ENCODE results near the gene ARL15. TPM values are rescaled to one million over a fixed set of nuclear protein-coding genes. Genes with fewer than 3 reads are reported as not detected.
A peak's percentile ranks its signal among the peaks of the same experiment; 100 is the strongest.

Gene ARL15
- total RNA-seq, 4 donors from 2014 or later: 13.0 to 52.7 (median 17.1) TPM

DNA sequence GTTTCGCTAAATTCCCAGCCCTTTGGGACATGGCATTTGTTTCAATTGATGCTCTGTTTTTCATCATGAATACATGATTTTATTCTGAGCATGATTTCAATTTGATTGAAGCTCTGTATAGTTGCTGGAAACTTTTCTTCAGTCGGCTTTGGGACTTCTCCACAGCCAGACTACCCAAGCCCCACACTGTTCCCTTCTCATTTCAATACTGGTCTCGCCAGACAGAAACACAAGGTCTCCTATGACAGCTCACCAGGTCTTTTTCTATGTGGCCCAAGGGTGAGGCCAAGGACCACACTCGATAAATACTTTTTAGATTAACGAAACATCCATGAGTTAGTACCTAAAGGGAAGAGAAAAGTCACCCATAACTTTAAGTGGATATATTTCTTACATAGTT is 132.2 kb downstream of the ARL15 start:
- Histone ChIP-seq H3K27ac (peak overlapping the region in 2 of 4 donors; percentile 51 to 71), H3K4me1 (peaks cover 0 to 41% (median 11%) of the 10 kb centered on the region in 4 donors), H3K27me3 (no peaks in the 10 kb centered on the region), H3K4me3 (peak overlapping the region in 1 of 4 donors; percentile 2), H3K36me3 (no peaks in the 10 kb centered on the region), H3K9me3 (no peaks in the 10 kb centered on the region)
- 50 to 62% methylated on average over 5 of the region's 5 CpGs for WGBS, 2 donors
- no peak for TF ChIP-seq POLR2A (IDR thresholded peaks at IDR 0.05)
- TF ChIP-seq EP300 (IDR thresholded peaks at IDR 0.05): no peak
- TF ChIP-seq, protein P1, sequence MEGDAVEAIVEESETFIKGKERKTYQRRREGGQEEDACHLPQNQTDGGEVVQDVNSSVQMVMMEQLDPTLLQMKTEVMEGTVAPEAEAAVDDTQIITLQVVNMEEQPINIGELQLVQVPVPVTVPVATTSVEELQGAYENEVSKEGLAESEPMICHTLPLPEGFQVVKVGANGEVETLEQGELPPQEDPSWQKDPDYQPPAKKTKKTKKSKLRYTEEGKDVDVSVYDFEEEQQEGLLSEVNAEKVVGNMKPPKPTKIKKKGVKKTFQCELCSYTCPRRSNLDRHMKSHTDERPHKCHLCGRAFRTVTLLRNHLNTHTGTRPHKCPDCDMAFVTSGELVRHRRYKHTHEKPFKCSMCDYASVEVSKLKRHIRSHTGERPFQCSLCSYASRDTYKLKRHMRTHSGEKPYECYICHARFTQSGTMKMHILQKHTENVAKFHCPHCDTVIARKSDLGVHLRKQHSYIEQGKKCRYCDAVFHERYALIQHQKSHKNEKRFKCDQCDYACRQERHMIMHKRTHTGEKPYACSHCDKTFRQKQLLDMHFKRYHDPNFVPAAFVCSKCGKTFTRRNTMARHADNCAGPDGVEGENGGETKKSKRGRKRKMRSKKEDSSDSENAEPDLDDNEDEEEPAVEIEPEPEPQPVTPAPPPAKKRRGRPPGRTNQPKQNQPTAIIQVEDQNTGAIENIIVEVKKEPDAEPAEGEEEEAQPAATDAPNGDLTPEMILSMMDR (IDR thresholded peaks at IDR 0.05): no peak
- no peak for DNase-seq (ENCODE audit: low spot score in 2 of 2)

DNA sequence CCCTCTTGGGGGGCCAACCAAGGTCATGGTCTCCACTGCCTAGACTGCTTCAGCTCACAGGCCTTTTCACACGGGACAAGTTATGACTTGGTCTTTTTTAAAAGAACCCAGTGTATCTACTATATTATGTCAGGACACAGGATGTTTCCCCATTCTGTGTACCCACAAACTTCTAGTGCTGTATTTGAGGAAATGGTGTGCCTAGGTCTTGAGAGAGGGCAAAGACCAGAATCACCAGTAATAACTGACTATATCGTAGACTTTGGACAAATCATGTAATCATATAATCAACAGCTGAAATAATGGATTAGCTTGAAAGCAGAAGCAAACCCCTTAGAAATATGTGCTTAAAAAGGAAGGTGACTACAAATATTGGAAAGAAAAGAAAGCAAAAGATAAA is 133.3 kb downstream of the ARL15 start:
- no peak overlapping the region for H3K4me3 ChIP-seq
- no peaks in the 10 kb centered on the region for H3K36me3 ChIP-seq
- DNase-seq (ENCODE audit: low spot score in 2 of 2): no peak
- H3K27me3 ChIP-seq: no peaks in the 10 kb centered on the region
- H3K27ac ChIP-seq: peak overlapping the region in 3 of 4 donors; percentile 4 to 71 (median 36)
- peaks cover 0 to 41% (median 11%) of the 10 kb centered on the region in 4 donors for H3K4me1 ChIP-seq
- TF ChIP-seq, protein P1 (IDR thresholded peaks at IDR 0.05): no peak
- no peak for TF ChIP-seq POLR2A (IDR thresholded peaks at IDR 0.05)
- WGBS, 2 donors: 60 to 68% methylated on average over 2 of the region's 2 CpGs
- H3K9me3 ChIP-seq: no peaks in the 10 kb centered on the region

DNA sequence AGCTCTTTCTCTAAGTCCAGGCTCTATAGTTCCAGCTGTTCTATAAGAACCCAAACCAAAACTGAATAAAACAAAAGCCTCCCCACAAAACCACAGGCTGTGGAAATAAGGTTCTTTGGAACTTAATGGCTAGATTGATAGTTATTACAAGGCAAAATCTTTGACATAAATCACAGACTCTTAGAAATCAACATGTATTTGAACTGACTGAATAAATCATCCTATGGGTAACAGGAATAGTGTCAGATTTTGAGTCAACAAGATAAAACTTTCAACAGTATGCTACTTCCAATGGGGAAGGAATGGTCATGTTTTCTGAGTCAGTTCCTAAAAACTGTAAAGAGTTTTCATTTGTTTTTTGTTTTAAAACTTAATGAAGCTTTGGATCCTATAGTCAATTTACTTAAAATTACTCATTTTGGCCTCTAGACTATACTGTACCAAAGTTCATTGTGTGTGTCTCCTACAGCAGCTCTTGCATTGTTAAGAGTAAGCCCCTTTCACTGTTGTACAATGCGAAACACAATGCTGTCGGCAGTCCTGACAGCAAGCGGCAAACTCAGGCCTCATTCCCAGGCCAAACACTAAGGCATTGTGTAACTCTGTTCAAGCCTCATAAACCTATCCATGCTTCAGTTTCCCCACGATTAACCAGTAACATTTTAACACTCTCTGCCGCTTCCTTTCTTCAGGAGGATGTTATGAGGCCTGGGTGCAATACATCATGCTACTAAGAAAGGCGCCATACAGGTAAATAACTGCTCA is 134.1 kb downstream of the ARL15 start:
- H3K4me1 ChIP-seq: peaks cover 0 to 41% (median 11%) of the 10 kb centered on the region in 4 donors
- WGBS, 2 donors: 61 to 63% methylated on average over 6 of the region's 6 CpGs
- H3K36me3 ChIP-seq: no peaks in the 10 kb centered on the region
- TF ChIP-seq EP300 (IDR thresholded peaks at IDR 0.05): no peak
- no peaks in the 10 kb centered on the region for H3K27me3 ChIP-seq
- peak overlapping the region in 3 of 4 donors; percentile 4 to 71 (median 36) for H3K27ac ChIP-seq
- no peak overlapping the region for H3K4me3 ChIP-seq
- H3K9me3 ChIP-seq: no peaks in the 10 kb centered on the region
- DNase-seq (ENCODE audit: low spot score in 2 of 2): no peak

DNA sequence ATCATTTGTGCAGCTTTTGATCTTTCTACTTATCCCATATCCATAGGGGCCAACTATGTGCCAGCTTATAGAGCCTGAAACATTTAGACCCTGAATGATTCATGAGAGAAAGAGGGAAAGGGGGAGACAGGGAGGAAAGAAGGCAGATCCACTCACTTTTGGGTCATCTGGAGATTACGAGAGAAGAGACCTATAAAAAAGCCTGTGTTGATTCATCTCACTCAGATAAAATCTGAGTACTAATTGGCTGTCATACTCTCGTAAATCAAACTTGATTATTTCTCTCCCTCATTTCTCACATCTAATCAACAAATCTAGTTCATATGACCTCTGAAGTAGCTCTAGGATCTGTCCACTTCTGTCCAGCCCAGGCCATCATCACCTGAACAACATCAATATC is 137.1 kb downstream of the ARL15 start:
- Histone ChIP-seq H3K27me3 (no peaks in the 10 kb centered on the region), H3K27ac (no peak overlapping the region), H3K4me1 (peaks cover 0 to 23% (median 7%) of the 10 kb centered on the region in 4 donors), H3K9me3 (no peaks in the 10 kb centered on the region), H3K4me3 (no peak overlapping the region), H3K36me3 (peaks cover 0 to 9% (median 0%) of the 10 kb centered on the region in 3 donors)
- no peak for DNase-seq (ENCODE audit: low spot score in 2 of 2)
- TF ChIP-seq, protein P1 (IDR thresholded peaks at IDR 0.05): no peak
- WGBS, 2 donors: 94 to 98% methylated on average over 2 of the region's 2 CpGs

DNA sequence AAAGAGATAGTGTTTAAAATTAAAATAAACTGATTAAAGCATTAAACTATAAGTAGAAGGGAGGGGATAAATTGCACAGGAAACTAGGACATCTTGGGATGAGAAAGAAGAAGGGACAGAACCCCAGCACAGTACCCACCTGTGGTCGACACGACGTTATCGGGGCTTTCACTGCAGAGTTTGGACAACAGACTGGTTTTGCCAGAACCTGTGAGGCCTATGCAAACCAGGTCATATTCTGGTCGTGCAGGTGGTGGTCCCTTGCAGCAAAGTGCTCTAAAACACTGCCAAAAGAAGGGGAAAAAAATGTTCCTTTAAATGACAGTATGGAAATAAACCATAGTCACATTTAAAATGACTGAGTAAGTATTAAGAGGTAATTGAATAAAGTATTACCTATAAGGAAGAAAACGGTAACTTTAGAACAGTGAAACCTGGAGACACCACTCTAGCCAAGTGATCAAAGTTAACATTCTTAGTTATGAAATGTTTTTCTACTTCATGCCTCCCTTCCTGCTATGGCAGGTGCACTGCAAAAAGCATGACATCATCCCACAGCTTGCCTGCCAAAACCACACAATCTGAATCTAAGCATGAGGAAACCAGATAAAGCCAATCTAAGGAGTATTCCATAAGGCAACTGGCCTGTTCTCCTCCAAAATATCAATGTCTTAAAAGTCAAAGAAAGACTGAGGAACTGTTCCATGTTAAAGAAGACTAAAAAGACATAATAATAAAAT is 138.6 kb downstream of the ARL15 start:
- H3K27me3 ChIP-seq: no peaks in the 10 kb centered on the region
- no peak overlapping the region for H3K27ac ChIP-seq
- TF ChIP-seq, protein P1 (IDR thresholded peaks at IDR 0.05): no peak
- no peak for TF ChIP-seq EP300 (IDR thresholded peaks at IDR 0.05)
- no peak for TF ChIP-seq POLR2A (IDR thresholded peaks at IDR 0.05)
- peaks cover 0 to 9% (median 0%) of the 10 kb centered on the region in 3 donors for H3K36me3 ChIP-seq
- no peaks in the 10 kb centered on the region for H3K9me3 ChIP-seq
- peaks cover 0 to 9% (median 1%) of the 10 kb centered on the region in 4 donors for H3K4me1 ChIP-seq
- DNase-seq (ENCODE audit: low spot score in 2 of 2): no peak
- 88 to 91% methylated on average over 6 of the region's 6 CpGs for WGBS, 2 donors
- H3K4me3 ChIP-seq: no peak overlapping the region
